HS-5 (cell line): ENCODE data around the gene BTBD17.
"Not testable (repeated sequence)": the region's sequence is repeated elsewhere in the genome, so short reads cannot be mapped to it uniquely, and the experiment has no call there.

Experiments used
- DNase-seq: peaks from one replicate; pipeline ENCODE4 v3.0.0-alpha.2; 2012; ENCODE audit warnings: low read depth

Gene BTBD17, protein sequence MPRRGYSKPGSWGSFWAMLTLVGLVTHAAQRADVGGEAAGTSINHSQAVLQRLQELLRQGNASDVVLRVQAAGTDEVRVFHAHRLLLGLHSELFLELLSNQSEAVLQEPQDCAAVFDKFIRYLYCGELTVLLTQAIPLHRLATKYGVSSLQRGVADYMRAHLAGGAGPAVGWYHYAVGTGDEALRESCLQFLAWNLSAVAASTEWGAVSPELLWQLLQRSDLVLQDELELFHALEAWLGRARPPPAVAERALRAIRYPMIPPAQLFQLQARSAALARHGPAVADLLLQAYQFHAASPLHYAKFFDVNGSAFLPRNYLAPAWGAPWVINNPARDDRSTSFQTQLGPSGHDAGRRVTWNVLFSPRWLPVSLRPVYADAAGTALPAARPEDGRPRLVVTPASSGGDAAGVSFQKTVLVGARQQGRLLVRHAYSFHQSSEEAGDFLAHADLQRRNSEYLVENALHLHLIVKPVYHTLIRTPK

DNA sequence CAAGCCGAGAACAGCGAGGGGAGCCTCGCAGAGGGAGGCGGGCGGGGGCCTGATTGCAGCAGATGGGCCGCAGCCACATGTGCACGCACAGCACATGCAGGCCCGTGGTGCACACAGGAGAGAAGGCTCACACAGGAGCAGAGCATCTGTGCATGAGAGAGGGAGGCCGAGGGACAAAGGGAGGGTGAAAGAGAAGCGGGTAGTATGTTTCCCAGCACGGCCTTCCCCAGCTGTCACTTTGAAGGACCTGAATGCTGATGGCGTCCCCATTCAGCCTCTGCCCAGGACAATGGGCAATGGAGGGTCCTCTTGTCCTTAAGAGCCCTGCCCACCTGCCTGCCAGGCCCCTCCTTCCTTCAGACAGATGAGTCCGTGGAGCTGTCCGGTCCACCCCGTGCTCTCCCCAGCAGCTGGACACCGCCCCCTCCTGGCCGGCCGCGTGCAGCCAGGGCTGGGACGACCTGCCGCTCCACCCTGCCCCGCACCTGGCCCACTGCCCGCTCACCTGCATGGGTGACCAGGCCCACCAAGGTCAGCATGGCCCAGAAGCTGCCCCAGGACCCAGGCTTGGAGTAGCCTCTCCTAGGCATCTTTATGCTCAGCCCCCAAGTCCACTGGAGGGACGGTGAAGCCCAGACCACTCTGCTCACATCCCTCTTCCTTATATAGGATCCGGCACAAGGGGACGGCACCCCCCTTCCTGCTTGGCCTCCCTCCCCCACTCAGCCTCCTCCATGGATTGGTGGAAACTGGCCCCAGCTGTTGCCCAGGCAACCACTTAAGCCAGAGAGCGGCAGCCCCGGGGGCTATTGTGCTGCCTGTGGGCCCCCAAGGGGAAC lies at the start of gene BTBD17:
TSS of gene BTBD17 (minus strand) at position 639 of the 839 bp plus-strand sequence. CDS start at position 590, 49 bp downstream.
- no peak for DNase-seq

DNA sequence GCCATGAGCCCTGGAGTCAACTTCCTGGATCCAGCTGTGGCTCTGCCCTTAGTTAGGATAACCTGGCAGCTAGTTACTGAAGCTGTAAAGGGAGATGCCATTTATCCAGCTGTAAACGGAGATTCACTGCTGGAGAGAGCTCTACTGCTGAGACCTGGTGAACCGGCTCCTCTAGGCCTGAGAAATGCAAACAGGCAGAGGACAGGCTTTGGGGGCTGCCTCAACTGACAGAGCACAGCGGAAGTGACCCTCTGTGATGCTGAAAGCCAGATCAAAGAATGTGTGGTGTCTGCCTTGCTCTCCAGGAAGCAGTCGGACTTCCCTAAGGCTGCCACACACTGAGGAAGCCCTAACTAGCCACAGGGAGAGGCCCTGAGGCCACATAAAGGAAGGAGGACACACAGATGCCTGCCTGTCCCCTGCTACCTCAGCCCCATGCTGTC lies 48.4 kb upstream of the BTBD17 start:
- DNase-seq: no peak

GRCh38 chr17:74408815-74409214 lies 47.1 kb upstream of the BTBD17 start:
- no peak for DNase-seq

DNA sequence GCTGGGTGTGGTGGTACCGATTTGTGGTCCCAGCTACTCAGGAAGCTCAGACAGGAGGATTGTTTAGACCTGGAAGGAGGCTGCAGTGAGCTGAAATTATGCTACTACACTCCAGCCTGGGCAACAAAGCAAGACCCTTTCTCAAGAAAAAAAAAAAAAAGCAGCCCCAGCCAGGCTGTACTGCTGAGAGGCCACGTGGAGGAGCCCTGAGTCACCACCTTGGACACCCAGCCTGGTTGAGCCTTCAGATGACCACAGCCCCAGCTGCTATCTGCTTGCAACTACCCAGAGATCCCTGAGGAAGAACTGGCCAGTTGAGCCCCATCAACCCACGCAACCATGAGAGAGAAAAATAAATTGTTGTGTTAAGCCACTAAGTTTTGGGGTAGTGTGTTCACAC lies 46.6 kb upstream of the BTBD17 start:
- DNase-seq: no peak

- no peak for DNase-seq
Measured at GRCh38 chr17:74407384-74407783, 45.7 kb upstream of the BTBD17 start.

DNA sequence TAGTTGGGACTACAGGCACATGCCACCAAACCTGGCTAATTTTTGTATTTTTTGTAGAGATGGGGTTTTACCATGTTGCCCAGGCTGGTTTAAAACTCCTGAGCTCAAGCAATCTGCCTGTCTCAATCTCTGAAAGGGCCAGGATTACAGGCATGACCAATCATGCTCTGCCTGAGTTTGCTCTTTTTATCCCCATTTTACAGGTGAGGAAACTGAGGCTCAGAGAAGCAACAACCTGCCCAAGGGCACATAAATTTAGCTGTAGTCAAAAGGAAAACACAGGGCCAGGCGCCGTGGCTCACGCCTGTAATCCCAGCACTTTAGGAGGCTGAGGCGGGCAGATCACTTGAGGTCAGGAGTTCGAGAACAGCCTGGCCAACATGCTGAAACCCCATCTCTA lies 43.6 kb upstream of the BTBD17 start:
- not testable (repeated sequence) for DNase-seq

- no peak for DNase-seq
Measured at GRCh38 chr17:74404789-74405188, 43.1 kb upstream of the BTBD17 start.

GRCh38 chr17:74404218-74404617 lies 42.5 kb upstream of the BTBD17 start:
- DNase-seq: no peak

DNA sequence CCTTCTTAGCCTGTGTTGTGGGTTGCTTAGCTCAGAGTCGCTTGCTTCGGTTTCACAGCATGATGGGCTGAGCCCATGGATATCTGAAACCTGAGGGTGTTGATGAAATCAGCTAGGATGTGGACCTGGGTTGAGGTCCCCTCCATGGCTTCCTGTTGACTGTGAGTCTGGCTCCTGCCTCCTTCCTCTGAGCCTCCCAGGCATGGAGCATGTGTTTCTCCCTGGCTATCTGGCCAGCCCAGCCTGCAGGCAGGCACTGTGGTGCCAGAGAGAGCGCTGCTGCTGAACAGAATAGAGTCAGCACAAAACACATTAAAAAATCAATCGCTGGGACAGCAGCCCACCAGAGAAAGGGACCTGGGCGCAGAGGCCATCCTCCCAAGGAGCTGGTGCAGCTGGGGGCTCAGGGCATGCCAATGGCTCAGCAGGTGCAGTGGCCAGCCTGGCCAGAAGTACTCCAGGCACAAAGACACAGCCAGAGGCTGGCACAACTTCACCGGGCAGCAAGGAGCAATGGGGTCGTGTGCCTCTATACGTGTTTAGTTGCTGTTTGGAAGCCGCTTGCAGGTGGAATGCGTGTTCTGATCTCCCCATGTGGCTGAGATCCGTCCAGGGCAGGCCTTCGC lies 42.0 kb upstream of the BTBD17 start:
- no peak for DNase-seq

GRCh38 chr17:74402048-74402447 lies 40.4 kb upstream of the BTBD17 start:
- DNase-seq: no peak

DNA sequence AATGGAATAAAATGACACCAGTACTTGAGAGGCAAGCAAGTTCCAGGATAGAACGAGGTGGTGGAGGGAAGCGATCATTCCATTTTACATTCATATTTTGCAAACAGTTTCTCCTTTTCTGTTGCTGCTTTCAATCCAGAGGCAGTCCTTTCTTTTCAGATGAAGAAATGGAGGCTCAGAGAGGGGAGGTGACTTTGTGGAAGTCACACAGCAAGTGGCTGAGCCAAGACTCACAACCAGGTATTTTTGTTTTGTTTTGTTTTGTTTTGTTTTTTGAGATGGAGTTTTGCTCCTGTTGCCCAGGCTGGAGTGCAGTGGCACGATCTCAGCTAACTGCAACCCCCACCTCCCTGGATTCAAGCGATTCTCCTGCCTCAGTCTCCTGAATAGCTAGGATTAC lies 34.9 kb upstream of the BTBD17 start:
- no peak for DNase-seq

GRCh38 chr17:74394977-74395376 lies 33.3 kb upstream of the BTBD17 start:
- no peak for DNase-seq

DNA sequence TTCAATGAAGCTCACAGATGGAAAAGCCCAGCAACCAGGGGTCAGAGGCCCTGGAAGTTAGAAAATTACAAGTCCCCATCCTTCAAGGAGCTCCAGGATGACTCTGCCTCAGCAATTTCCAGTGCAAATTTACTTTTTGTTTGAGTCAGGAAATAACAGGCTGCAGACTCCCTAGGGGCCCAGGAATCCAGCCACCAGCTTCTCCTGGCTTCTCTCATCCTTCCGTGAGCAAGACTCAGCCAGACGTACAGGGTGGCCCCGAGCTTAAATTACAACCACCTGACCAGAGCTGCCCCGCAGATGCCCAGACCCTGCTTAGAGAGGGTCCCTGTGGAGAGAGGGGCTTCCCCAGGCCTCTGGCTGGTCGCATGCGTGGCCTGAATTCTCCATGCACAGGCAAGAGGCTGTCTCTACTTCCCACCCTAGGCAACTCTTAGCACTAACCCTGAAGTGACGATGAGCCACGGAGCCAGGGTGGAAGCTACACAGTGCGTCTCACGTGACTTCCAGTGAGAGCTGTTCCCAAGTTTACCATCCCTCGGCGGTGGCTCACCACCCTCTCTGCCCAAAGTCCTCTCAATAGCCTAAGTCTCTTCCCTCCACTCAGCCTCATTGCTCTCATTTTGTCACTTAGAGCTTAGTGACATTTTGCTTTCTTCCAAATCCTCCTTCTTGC lies 32.7 kb upstream of the BTBD17 start:
- no peak for DNase-seq

DNA sequence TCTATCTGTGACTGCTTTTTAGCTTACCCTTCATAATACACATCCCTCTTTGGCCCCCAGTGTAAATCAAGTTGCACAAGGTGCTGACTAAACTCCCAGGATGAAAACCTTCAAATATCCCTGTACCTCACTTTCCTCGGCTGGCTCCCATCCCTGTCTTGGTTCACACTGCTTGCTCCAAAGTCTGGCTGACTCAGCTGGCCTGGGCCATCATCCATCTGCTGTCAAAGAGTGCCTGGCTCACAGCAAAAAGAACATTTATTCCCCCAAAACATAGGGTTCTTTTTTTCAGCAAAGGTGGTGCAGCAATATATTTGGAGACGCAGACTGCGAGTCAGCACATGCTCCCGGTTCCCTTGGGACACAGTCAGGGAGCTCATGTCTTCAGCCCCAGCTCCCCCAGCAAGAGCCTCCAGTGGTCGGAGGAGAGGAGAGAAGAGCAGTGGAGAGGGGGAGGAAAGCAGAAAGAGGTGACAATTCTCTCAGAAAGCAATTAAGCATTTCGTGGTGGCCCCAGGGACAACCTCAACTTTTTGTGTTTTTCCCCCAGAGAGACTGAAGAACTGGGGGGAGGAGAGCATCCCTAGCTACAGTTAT lies 31.8 kb upstream of the BTBD17 start:
- no peak for DNase-seq

DNA sequence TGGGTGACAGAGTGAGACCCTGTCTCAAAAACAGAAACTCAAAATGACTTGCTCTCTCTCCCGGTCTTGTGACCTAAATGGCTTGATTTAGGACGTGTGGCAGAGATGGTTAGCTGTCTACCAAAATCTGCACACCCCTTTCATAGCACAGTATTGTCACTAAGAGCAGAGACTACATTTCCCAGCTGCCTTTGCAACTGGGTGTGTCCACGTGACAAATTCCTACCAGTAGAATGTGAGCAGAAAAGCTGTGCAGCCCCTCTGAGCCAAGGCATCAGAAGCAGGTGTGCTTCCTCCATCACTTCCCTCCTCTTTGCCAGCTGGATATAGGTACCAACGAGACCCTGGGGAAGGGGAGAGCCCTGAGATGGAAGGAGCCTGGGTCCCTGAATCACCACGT lies 31.2 kb upstream of the BTBD17 start:
- DNase-seq: no peak

DNA sequence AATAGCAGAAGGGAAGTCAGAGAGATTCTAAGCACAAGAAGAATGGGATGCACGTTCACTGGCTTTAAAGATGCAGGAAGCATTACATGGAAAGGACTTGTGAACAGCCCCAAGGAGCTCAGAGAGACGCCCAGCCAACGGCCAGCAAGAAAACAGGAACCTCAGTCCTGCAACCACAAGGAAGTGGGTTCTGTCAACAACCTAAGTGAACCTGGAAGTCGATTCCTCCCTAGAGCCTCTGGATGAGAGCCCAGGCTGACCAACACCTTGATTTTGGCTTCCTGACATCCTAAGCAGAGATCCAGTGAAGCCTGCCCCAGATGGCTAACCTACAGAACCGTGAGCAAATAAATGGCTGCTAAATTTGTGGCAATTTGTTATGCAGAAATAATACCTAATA lies 30.1 kb upstream of the BTBD17 start:
- DNase-seq: no peak

DNA sequence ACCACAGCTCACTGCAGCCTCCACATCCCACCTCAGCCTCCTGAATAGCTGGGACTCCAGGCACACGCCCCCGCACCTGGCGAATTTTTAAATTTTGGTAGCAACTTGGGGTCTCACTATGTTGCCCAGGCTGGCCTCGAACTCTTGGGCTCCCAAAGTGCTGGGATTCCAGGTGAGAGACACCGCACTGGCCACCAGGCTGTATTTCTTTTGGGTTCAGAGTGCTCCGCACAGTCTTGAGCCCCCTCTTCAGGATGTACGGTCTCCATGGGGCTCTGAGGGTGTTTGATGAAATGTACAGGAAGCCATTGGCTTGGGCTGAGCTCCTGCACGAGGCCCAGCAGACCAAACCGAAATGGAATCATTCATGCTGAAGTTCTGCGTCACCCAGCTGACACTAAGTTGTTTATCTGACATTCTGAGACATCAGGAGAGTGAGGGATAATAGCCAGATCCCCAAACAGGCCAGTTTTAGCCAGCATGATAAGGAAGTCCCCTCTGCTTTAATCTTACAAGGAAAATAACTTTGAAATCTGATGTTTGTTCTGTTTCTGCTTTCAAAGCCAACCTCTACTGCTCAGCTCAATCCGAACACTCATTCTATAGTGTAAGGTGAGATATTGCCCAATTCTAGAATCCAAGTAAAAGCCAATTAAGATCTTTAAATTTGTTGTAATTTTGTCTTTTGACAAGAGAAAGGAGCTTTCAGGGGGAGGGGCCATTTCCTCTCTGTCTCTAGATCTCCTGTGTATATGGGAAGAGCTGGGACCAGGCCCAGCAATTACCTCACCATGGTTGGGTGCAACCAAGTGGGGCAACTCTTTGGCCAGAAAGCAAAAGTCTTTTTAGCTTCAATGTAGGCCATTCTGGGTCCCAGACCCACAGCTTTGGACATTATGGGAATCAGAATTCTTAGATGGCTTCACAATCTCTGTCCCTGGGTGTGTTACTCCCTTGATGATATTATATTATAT lies 29.3 kb upstream of the BTBD17 start:
- no peak for DNase-seq

DNA sequence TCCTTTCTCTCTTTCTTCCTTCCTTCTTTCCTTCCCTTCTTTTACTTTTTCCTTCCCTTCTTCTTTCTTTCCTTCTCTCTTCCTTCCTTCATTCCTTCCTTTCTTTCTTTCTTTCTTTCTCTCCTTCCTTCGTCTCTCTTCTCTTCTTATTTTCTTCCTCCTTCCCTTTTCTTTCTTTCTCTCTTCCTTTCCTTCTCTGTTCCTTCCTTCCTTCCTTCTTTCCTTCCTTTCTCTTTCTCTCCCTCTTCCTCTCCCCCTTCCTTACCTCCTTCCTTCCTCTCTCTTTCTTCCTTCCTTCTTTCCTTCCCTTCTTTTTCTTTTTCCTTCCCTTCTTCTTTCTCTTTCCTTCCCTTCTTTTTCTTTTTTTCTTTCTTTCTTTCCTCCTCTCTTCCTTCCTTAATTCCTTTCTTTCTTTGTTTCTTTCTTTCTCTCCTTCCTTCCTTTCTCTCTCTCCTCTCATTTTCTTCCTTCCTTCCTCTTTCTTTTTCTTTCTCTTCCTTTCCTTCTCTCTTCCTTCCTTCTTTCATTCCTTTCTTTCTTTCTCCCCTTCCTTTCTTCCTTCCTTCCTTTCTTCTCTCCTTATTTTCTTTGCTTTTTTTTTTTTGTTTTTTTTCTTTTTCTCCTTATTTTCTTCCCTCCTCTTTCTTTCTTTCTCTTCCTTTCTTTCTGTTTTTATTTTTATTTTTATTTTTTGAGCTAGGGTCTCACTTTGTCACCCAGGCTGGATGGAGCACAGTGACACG lies 28.4 kb upstream of the BTBD17 start:
- no peak for DNase-seq

DNA sequence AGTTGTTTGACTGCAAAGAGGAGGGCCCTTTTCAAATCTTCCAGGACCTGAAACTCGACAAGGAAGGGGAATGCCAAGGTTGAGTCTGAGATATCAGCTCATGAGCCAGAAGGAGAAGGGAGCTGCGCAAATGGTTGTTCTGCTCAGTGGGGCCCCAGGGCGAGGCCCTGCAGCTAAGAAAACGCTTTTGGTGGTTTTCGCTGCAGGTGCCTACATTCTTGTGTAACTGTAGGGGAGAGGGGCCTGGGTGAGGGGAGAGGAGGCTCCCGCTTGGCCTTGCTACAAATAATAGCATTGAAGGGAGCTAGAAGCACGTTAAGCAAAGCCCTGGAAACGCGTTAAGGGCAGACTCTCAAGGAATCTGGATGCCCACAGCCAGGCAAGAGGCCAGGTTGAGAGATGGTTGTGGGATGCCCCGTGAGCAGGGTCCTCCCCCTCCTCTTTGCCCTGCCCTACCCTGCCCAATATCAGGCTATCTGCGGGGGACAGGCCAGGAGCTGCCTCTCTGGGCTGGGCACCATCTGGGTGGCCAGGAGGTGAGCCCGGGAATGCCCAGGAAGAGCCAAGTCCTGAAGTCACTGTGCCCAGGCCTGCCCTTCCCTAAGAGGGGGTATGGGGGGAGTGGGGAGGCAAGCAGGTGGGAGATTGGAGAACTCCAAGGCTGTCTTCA lies 27.6 kb upstream of the BTBD17 start:
- no peak for DNase-seq
